BE2C (cell line): Measurements from ENCODE around the gene S1PR4.

Experiments used
- DNase-seq: peaks from one replicate; pipeline ENCODE4 v3.0.0-alpha.2; 2020
- H3K27me3 ChIP-seq: fragments of 250-450 bp; sonication (Bioruptor Pico); 2 replicates; pipeline ENCODE4 v1.5.1; 2020; ENCODE audit warnings: mild to moderate bottlenecking
- H3K36me3 ChIP-seq: fragments of 250-450 bp; sonication (Bioruptor Pico); 2 replicates; pipeline ENCODE4 v1.5.1; 2020; ENCODE audit warnings: mild to moderate bottlenecking
- H3K4me1 ChIP-seq: fragments of 250-450 bp; sonication (Bioruptor Pico); 2 replicates; pipeline ENCODE4 v1.5.1; 2020
- H3K4me3 ChIP-seq: 2 replicates; pipeline ENCODE4 v1.5.1; 2011; ENCODE audit warnings: low read depth, low read length
- H3K9me3 ChIP-seq: fragments of 250-450 bp; sonication (Bioruptor Pico); 2 replicates; pipeline ENCODE4 v1.5.1; 2020
- TF ChIP-seq, protein P1 (sequence below): IDR thresholded peaks from 2 replicates; pipeline ENCODE4 v1.5.1; 2012; ENCODE audit warnings: mild to moderate bottlenecking, low read depth, low read length

Gene S1PR4

DNA sequence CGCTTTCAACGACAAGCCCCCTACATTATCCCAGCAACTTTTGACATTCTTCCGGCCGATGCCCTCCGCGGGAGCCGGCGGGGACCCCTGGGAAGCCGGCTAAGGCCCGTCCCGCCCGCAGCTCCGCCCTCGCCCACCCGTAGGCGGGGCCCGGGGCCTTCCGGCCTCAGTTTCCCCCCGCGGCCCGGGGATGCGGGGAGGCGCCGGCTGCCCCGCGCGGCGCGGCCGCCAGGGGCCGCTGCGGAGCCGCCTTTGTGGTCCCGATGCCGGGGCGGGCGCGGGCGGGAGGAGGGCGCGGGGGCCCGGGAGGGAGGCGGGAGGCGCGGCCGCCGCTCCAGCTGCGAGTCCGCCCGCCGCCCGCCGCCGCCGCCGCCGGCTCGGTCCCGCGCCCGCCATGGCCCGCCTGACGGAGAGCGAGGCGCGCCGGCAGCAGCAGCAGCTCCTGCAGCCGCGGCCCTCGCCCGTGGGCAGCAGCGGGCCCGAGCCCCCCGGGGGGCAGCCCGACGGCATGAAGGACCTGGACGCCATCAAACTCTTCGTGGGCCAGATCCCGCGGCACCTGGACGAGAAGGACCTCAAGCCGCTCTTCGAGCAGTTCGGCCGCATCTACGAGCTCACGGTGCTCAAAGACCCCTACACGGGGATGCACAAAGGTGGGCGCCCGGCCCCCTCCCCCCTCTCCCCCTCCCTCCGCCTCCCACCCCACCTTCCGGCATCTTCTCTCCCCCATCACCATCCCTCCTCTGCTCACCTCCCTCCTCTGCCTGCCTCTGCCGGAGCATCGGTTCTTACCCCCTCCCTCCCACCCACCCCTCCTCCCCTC lies 46.0 kb downstream of the S1PR4 start, which contains the start of gene CELF5:
CELF5 (plus strand) TSS at position 316 of the 823 bp plus-strand sequence; CDS start at position 395, 79 bp downstream.
- Histone ChIP-seq H3K4me3 (no peak within 1 kb of the TSS), H3K27me3 (peaks cover 45% of the 10 kb centered on the region), H3K36me3 (no peaks in the 10 kb centered on the region), H3K9me3 (no peaks in the 10 kb centered on the region), H3K4me1 (no peaks in the 10 kb centered on the region)
- peak; percentile 79 for DNase-seq
- TF ChIP-seq, protein P1, sequence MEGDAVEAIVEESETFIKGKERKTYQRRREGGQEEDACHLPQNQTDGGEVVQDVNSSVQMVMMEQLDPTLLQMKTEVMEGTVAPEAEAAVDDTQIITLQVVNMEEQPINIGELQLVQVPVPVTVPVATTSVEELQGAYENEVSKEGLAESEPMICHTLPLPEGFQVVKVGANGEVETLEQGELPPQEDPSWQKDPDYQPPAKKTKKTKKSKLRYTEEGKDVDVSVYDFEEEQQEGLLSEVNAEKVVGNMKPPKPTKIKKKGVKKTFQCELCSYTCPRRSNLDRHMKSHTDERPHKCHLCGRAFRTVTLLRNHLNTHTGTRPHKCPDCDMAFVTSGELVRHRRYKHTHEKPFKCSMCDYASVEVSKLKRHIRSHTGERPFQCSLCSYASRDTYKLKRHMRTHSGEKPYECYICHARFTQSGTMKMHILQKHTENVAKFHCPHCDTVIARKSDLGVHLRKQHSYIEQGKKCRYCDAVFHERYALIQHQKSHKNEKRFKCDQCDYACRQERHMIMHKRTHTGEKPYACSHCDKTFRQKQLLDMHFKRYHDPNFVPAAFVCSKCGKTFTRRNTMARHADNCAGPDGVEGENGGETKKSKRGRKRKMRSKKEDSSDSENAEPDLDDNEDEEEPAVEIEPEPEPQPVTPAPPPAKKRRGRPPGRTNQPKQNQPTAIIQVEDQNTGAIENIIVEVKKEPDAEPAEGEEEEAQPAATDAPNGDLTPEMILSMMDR, result no peak

DNA sequence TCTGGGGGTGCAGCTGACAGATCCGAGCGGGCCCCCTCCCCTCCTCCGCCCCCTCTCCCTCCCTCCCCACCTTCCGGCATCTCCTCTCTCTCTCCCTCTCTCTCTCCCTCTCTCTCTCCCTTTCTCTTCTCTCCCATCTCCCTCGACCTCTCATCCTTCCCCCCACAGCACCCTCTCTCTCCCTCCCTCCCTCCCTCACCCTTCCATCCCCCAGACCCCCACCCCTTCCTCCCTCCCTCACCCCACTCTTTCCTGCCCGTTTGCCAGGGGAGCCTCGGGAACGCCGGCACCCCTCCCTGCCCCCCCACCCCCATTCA lies 46.6 kb downstream of the S1PR4 start:
- no peaks in the 10 kb centered on the region for H3K9me3 ChIP-seq
- peaks cover 45% of the 10 kb centered on the region for H3K27me3 ChIP-seq
- no peak for DNase-seq
- no peaks in the 10 kb centered on the region for H3K4me1 ChIP-seq
- H3K4me3 ChIP-seq, result no peak overlapping the region
- TF ChIP-seq, protein P1, result no peak
- no peaks in the 10 kb centered on the region for H3K36me3 ChIP-seq

DNA sequence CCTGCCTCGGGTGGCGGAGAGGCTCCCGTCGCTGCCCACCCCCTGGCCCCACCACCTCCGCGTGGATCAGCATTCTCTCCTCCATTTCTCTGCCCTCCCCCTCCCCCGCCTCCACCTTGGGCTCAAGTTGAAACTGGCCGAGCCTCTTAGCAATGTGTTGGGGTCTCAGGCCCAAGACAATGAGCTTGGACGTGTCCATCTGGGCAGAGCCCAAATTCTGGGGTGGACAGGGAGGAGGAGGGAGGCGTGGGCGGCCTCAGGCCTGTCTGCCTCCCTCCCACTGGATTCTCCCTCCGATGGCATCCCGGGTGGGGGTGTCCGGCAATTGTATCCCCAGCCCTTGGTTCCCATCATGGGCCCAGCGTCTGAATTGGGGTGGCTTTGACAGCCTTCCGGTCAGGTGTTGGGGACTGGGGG lies 47.1 kb downstream of the S1PR4 start:
- Histone ChIP-seq H3K36me3 (no peaks in the 10 kb centered on the region), H3K9me3 (no peaks in the 10 kb centered on the region), H3K4me3 (no peak overlapping the region), H3K4me1 (no peaks in the 10 kb centered on the region), H3K27me3 (peaks cover 49% of the 10 kb centered on the region)
- no peak for DNase-seq
- TF ChIP-seq, protein P1, result no peak

DNA sequence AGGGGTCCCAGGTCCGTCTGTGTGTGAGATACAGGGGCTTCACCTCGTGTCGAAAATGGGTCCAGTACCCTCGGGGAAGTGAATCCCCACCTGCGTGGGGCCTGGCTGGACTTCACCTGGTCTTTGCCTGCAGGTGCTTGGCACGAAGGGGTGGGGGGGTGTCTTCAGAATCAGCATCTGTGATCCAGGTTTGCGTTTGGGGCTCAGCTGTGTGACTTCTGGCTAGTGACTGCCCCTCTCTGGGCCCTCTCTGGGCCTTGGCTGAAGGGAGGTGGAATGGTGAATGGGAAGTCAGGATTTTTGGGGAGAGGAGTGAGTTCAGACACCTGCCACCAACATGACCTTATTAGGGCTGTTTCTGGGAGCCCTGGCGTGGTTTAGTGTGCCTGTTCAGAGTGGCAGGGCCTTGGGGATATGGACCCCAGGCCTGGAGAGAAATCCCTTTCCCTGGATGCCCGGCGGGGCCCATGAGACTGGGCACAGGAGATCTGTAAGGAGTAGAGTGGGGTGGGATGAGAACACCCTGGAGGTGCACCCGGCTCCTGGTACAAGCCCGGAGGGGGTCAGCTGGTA lies 48.6 kb downstream of the S1PR4 start:
- no peaks in the 10 kb centered on the region for H3K36me3 ChIP-seq
- TF ChIP-seq, protein P1, result no peak
- no peaks in the 10 kb centered on the region for H3K4me1 ChIP-seq
- no peak overlapping the region for H3K4me3 ChIP-seq
- peaks cover 49% of the 10 kb centered on the region for H3K27me3 ChIP-seq
- no peak for DNase-seq
- no peaks in the 10 kb centered on the region for H3K9me3 ChIP-seq

DNA sequence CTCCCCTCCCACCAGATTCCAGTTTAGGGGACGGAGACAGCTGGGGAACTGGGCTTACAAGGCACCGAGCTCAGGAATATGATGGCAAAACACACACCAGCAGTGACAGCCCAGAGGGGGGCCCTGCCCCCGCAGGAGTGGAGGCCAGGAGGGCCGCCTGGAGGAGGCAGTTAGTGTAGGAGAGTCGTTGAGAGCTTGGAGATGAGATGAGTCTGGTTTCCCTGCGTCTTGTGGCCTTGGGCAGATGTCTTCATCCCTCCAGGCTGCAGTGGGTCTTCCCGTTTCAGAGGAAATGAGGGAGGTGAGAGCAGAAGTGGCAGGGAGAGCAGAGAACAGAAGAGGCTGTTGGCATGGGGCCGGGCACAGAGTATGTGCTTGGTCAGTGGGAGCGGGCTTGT lies 50.8 kb downstream of the S1PR4 start:
- H3K4me3 ChIP-seq, result no peak overlapping the region
- no peaks in the 10 kb centered on the region for H3K9me3 ChIP-seq
- H3K27me3 ChIP-seq, result peaks cover 45% of the 10 kb centered on the region
- H3K36me3 ChIP-seq, result no peaks in the 10 kb centered on the region
- no peak for DNase-seq
- H3K4me1 ChIP-seq, result no peaks in the 10 kb centered on the region
- TF ChIP-seq, protein P1, result no peak
